ENCODE data around the gene INTS7.
"Not testable (repeated sequence)": the region's sequence is repeated elsewhere in the genome, so short reads cannot be mapped to it uniquely, and the experiment has no call there.

GRCh38 chr1:211916458-211916857 lies 118.9 kb downstream of the INTS7 start:
- TF ChIP-seq POLR2A, POLR2AphosphoS5 (IDR thresholded peaks at IDR 0.05; ENCODE audit: low read depth, low read length): not testable (repeated sequence)
